ENCODE results near the gene IGFBP3.

Gene IGFBP3

GRCh38 chr7:45937301-45937700 lies 16.2 kb upstream of the IGFBP3 start:
- Histone ChIP-seq H3K4me1 (ENCODE audit: control insufficient read depth, insufficient read depth, low read length) (no peaks in the 10 kb centered on the region), H3K9me3 (ENCODE audit: control insufficient read depth, insufficient read depth, low read depth, low read length) (no peaks in the 10 kb centered on the region), H3K27ac (ENCODE audit: extremely low read depth, low read depth, low read length) (no peak overlapping the region), H3K4me3 (ENCODE audit: low read depth, low read length) (no peak overlapping the region), H3K36me3 (ENCODE audit: control insufficient read depth in 2 of 2, insufficient read depth in 1 of 2, low read length in 2 of 2) (no peaks in the 10 kb centered on the region)
- ChIA-PET POLR2A (no interaction called here), CTCF (interaction anchor here (1.2 to 2.5 kb wide), 2 partner anchors 14 to 303 kb away, joined by 3 to 7 read pairs; no protein-coding TSS in a partner anchor)
- TF ChIP-seq ZNF214 (tag by site-specific recombination; IDR thresholded peaks at IDR 0.05; ENCODE audit: borderline replicate concordance), result no peak
- no peak for TF ChIP-seq ZNF18 (tag by site-specific recombination; IDR thresholded peaks at IDR 0.05)
- no peak for TF ChIP-seq ZNF571 (tag by site-specific recombination; IDR thresholded peaks at IDR 0.05)
- no peak for TF ChIP-seq PATZ1 (tag by site-specific recombination; IDR thresholded peaks at IDR 0.05)
- TF ChIP-seq ZBTB49 (tag by site-specific recombination; IDR thresholded peaks at IDR 0.05; ENCODE audit: low read depth), result no peak
- TF ChIP-seq ZNF10 (tag by site-specific recombination; IDR thresholded peaks at IDR 0.05), result no peak
- no peak for TF ChIP-seq GLIS1 (tag by site-specific recombination; IDR thresholded peaks at IDR 0.05)
- TF ChIP-seq RBAK (tag by site-specific recombination; IDR thresholded peaks at IDR 0.05), result no peak
- TF ChIP-seq MZF1 (tag by site-specific recombination; IDR thresholded peaks at IDR 0.05; ENCODE audit: borderline replicate concordance), result no peak
- no peak for TF ChIP-seq ZBTB6 (tag by site-specific recombination; IDR thresholded peaks at IDR 0.05)
- no peak for TF ChIP-seq ZSCAN4 (tag by site-specific recombination; IDR thresholded peaks at IDR 0.05)
- no peak for TF ChIP-seq ZNF433 (tag by site-specific recombination; IDR thresholded peaks at IDR 0.05; ENCODE audit: low read depth)
- TF ChIP-seq ZNF660 (tag by site-specific recombination; IDR thresholded peaks at IDR 0.05), result no peak
- TF ChIP-seq ZNF146 (tag by site-specific recombination; IDR thresholded peaks at IDR 0.05), result no peak
- TF ChIP-seq ZNF341 (tag by site-specific recombination; IDR thresholded peaks at IDR 0.05; ENCODE audit: low read depth), result no peak

GRCh38 chr7:45930967-45931366 lies 9.9 kb upstream of the IGFBP3 start:
- no peak for TF ChIP-seq ZNF544 (tag by site-specific recombination; IDR thresholded peaks at IDR 0.05)
- no peak for TF ChIP-seq ZNF2 (tag by site-specific recombination; IDR thresholded peaks at IDR 0.05)
- TF ChIP-seq BCL11B (tag by site-specific recombination; IDR thresholded peaks at IDR 0.05; ENCODE audit: low read depth), result no peak
- TF ChIP-seq REST (tag by site-specific recombination; IDR thresholded peaks at IDR 0.05), result no peak
- TF ChIP-seq ZNF555 (tag by site-specific recombination; conservative IDR thresholded peaks at IDR 0.05), result no peak
- TF ChIP-seq HOXC10 (CRISPR knock-in tag; IDR thresholded peaks at IDR 0.05), result no peak
- Histone ChIP-seq H3K4me3 (ENCODE audit: low read depth, low read length) (no peak overlapping the region), H3K36me3 (ENCODE audit: control insufficient read depth in 2 of 2, insufficient read depth in 1 of 2, low read length in 2 of 2) (no peaks in the 10 kb centered on the region), H3K9me3 (ENCODE audit: control insufficient read depth, insufficient read depth, low read depth, low read length) (no peaks in the 10 kb centered on the region), H3K27ac (ENCODE audit: extremely low read depth, low read depth, low read length) (no peak overlapping the region), H3K4me1 (ENCODE audit: control insufficient read depth, insufficient read depth, low read length) (no peaks in the 10 kb centered on the region)
- ChIA-PET POLR2A (no interaction called here), CTCF (interaction anchor here (1.3 kb wide), 1 partner anchor 8 kb away, joined by 3 read pairs; no protein-coding TSS in a partner anchor)
